CD4-positive, alpha-beta T cell treated with Interleukin-15 for 4 hours (primary cell): Measurements from ENCODE around the gene DUSP5.

ENCODE experiments used
- DNase-seq: peaks from one replicate; pipeline ENCODE4 v3.0.0-alpha.2; 2020; ENCODE audit warnings: low spot score

The DUSP5 gene

GRCh38 chr10:110546499-110547110, 48.9 kb downstream of the DUSP5 start:
- DNase-seq, result no peak

GRCh38 chr10:110547139-110547761, 49.5 kb downstream of the DUSP5 start:
- DNase-seq, result peak; percentile 77

- DNase-seq, result no peak
These were observed 50.3 kb downstream of the DUSP5 start for GRCh38 chr10:110548002-110548401.

GRCh38 chr10:110549211-110549610, 51.5 kb downstream of the DUSP5 start:
- no peak for DNase-seq

DNA sequence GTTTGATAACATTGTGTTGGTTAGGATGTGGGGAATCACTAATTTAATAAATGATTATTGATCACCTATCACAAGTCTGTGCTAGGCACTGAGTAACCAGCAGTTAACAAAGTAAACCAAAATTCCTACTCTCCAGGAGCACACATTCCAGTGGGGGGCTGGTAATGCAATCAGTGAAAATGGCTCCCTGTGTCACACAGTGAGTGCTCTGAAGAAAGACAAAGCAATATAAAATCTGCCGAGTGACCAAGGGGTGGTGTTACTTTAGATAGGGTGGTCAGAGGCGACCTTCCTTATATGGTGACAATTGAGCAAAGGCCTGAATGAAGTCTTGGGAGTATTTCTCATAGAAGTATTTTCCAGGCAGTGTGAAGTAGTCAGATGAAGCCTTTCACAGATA, 56.2 kb downstream of the DUSP5 start:
- DNase-seq, result no peak

GRCh38 chr10:110556296-110556695, 58.6 kb downstream of the DUSP5 start:
- no peak for DNase-seq

DNA sequence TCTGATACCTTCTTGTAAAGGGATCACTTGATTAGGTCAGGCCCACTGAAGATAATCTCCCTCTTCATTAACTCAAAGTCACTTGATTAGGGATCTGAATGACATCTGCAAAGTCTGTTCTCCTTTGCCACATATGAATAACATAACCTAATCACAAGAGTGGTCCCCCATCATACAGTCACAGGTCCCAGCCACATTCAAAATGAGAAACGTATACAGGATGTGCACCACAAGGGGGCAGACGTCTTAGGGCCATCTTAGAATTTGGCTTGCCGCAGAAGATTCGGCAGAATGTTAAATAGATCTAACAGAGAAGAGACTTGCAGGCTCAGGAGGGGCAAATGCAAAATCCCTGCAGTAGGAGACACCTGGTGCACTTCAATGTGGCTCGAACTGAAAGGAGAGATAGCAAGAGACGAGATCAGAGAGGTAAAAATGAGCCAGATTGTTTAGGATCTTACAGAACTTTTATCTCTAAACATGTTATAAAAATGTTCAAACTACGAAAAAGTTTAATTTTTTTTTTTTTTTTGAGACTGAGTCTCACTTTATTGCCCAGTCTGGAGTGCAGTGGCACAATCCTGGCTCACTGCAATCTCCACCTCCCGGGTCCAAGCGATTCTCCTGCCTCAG, 59.4 kb downstream of the DUSP5 start:
- peak; percentile 71 for DNase-seq

- DNase-seq, result no peak
These were observed 60.3 kb downstream of the DUSP5 start for GRCh38 chr10:110558041-110558440.

DNA sequence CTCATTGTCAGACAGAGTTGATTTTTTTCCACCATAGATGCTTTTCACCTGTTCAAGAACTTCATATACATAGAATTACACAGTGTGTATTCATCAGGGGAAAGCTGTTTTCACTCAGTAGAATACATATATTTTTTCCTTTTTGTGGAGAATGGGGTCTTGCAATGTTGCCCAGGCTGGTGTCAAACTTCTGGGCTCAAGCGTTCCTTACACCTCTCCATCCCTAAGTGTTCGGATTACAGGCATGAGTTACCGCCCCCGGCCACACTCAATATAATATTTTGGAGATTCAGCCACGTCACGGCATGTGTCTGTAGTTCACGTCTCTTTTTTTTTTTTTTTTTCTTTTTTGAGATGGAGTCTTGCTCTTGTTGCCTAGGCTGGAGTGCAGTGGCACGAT, 62.3 kb downstream of the DUSP5 start:
- no peak for DNase-seq
